LoVo (cell line): ENCODE measurements around the gene ZNF90.
"Not testable (repeated sequence)": the region's sequence is repeated elsewhere in the genome, so short reads cannot be mapped to it uniquely, and the experiment has no call there.

ENCODE experiments used
- DNase-seq: peaks from one replicate; pipeline ENCODE4 v3.0.0-alpha.2; 2016; ENCODE audit warnings: low spot score

The ZNF90 gene

DNA sequence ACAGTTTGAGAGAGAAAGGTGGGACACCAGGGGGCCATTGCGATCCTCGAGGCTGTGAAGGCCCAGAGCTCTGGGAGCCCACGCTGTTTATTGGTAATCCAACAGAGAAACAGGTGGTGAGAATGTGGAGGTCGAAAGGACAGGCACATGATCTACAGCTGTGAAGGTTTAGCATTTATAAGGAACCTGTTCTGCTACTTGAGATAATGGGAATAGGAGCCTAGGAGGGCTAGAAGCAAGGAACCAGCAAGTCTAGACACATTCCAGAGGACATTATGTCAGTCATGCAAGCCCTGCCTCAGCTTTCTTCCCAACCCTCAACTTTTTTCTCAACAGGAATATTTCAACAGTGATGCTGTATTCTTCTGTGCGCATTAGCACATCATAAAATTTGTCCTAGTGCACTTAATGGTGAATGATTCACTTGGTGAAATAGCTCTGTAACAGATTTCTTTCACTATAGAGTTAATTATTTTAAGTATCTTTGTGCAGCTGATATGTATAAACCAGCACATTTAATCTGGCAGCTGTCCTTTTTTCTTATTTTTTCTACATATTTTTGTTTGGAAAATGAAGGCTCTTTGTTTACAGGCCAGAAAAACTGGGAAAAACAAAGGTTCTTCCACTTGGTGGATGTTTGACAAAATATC is 25.4 kb downstream of the ZNF90 start:
- no peak for DNase-seq

DNA sequence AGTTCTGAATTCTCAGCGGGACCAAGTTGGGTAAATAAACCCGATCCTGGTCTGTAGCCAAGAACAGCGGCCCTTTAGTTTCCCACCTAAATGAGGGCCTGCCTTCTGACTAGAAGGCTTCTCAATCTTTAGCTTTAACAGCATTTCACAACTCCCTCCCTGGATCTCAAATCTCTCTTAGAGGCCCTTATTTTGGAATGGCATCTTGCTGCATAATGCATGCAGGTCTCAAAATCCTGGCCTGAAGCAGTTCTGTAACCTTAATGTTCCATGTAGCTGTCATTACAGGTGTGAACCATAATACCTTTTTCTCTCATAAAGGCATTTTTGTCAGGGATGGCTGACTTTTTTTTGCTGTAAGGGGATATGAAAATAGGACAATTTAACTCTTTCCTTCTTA is 29.5 kb downstream of the ZNF90 start:
- DNase-seq, result no peak

DNA sequence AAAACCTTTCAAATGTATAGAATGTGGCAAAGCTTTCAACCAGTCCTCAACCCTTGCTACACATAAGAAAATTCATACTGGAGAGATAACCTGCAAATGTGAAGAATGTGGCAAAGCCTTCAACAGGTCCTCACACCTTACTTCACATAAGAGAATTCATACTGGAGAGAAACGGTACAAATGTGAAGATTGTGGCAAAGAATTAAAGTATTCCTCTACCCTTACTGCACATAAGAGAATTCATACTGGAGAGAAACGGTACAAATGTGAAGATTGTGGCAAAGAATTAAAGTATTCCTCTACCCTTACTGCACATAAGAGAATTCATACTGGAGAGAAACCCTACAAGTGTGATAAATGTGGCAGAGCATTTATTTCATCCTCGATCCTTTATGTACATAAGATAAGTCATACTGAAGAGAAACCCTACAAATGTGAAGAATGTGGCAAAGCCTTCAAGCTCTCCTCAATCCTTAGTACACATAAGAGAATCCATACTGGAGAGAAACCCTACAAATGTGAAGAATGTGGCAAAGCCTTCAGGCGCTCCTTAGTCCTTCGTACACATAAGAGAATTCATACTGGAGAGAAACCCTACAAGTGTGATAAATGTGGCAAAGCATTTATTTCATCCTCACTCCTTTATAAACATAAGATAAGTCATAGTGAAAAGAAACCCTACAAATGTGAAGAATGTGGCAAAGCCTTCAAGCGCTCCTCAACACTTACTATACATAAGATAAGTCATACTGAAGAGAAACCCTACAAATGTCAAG is 40.5 kb downstream of the ZNF90 start:
- DNase-seq, result not testable (repeated sequence)

DNA sequence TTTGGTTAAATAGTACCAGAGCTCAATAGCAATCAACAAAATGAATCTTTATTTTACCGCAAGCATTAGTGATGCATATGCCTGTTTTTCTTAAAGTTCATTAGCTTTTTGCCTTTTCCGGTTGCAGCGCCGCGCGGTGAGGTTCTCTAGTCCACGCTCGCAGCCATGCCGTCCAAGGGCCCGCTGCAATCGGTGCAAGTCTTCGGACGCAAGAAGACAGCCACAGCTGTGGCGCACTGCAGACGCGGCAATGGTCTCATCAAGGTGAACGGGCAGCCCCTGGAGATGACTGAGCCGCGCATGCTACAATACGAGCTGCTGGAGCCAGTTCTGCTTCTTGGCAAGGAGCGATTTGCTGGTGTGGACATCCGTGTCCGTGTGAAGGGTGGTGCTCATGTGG is 47.1 kb downstream of the ZNF90 start:
- no peak for DNase-seq

DNA sequence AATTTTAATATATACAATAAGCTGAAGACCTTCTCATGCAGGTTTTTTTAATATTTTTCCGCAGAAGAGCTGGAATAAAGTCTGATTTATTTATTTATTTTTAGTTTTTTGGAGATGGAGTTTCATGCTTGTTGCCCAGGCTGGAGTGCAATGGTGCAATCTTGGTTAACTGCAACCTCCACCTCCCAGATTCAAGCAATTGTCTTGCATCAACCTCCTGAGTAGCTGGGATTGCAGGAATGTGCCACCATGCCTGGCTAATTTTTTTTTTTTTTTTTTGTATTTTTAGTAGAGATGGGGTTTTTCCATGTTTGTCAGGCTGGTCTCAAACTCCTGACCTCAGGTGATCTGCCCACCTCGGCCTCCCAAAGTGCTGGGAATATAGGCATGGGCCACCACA is 55.1 kb downstream of the ZNF90 start:
- DNase-seq, result not testable (repeated sequence)

DNA sequence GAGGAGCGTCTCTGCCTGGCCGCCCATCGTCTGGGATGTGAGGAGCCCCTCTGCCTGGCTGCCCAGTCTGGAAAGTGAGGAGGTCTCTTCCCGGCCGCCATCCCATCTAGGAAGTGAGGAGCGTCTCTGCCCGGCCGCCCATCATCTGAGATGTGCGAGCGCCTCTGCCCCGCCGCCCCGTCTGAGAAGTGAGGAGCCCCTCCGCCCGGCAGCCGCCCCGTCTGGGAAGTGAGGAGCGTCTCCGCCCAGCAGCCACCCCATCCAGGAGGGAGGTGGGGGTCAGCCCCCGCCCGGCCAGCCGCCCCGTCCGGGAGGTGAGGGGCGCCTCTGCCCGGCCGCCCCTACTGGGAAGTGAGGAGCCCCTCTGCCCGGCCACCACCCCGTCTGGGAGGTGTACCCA is 59.9 kb downstream of the ZNF90 start:
- not testable (repeated sequence) for DNase-seq

DNA sequence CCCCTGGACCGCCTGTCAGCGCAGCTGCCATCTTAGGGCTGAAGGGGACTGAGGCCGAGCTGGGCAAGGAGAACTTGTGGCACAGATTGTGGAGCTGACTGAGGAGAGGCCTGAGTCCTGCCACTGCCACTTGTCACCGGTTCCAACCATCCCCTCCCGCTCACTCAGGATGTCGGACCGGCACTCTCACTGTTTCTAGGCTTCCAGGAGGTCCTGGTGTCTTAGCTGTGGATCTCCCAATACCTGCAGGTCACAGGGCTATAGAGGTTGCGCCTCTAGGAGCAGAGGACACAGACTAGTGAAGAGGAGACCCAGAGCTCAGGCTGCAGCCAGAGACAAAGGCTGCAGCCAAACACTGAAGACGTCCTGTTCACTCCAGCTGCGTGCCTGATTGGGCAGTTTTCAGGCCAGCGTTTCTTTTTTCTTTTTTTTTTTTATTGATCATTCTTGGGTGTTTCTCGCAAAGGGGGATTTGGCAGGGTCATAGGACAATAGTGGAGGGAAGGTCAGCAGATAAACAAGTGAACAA is 73.9 kb downstream of the ZNF90 start:
- no peak for DNase-seq

DNA sequence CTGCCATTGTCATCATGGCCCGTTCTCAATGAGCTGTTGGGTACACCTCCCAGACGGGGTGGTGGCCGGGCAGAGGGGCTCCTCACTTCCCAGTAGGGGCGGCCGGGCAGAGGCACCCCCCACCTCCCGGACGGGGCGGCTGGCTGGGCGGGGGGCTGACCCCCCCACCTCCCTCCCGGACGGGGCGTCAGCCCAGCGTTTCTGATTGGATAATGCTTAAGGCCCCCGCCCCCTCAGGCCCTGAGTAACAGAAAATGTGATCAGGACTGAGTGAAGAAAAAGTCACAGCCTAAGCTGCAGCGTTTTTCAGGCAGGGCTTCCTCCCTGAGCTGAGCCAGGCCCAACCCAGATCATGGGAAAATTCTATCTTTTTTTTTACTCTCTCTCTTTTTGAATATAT is 74.7 kb downstream of the ZNF90 start:
- DNase-seq, result not testable (repeated sequence)

DNA sequence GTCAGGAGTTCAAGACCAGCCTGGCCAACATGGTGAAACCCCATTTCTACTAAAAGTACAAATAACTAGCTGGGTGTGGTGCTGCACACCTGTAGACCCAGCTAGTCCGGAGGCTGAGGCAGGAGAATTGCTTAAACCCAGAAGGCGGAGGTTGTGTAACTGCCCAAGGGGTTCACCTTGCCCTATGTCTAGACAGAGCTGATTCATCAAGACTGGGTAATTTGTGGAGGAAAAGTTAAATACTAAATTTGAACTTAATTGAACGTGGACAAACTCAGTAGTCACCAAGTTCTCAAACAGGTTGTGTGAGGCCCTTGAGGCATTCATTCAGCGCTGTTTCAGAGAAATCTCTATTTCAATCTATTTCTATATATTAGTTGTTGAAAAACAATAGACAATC is 75.5 kb downstream of the ZNF90 start:
- DNase-seq, result no peak

DNA sequence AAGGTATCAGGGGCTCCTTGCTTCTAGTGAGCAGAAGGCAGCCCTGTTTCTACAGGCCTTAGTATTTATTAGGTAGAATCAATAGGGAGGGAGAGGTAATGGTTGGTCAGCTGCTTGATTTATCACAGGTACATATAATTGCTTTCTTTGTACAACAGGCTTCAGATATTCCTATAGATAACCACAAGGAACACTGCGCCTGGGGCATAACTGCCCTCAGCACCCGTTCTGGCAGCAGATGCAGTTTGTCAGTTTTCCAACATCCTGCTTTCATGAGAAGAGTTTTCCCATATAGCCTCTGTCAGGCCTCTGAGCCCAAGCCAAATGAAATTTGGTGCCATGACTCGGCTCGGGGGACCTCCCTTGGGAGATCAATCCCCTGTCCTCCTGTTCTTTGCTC is 76.8 kb downstream of the ZNF90 start:
- no peak for DNase-seq

DNA sequence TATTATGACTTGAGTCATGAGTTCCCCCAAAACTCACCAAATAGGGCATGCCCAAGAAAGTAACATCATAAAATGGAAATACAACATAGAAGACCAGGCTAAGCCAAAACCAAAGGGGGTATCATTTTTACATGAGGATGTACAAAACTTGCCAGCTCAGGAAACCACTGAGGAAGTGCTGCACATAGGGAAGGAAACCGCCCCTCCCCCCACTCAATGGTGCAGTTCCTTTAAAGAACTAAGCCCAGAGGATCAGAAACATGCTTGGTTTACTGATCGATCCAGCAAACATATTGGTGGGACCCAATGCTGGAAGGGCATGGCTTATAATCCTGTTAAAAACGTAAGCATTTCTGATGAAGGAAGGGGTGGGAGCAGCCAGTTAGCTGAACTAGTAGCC is 85.0 kb downstream of the ZNF90 start:
- DNase-seq, result no peak

DNA sequence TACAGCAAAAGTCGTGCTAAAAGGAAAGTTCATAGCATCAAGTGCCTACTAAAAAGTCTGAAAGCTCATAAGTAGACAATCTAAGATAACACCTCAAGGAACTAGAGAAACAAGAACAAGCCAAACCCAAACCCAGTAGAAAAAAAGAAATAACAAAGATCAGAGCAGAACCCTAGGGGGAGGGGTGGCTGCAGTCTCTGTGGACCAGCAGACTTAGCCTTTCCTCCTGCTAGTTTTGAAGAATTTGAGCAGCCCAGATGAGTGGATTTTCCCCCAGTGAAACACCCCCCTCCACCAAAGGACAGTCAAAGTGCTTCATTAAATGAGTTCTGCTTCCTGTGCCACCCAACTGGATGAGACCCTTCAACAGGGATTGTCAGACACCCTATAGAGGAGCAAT is 86.7 kb downstream of the ZNF90 start:
- DNase-seq, result no peak

DNA sequence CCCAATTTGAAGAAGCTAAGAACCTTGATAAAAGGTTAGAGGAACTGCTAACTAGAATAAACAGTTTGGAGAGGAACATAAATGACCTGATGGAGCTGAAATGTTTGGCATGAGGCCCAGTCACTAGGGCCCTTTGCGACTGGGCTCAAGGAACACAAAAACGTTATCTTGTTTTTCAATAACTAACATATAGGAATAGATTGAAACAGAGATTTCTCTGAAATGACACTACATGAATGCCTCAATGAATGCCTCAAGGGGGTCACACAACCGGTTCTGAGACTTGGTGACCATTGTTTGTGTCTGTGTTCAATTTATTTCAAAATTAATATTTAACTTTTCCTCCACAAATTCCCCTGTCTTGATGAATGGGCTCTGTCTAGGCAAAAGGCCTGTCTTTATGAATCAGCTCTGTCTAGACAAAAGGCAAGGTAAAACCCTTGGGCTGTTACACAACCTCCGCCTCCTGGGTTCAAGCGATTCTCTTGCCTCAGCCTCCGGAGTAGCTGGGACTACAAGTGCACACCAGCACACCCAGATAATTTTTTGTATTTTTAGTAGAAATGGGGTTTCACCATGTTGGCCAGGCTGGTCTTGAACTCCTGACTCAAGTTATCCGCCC is 88.3 kb downstream of the ZNF90 start:
- no peak for DNase-seq

DNA sequence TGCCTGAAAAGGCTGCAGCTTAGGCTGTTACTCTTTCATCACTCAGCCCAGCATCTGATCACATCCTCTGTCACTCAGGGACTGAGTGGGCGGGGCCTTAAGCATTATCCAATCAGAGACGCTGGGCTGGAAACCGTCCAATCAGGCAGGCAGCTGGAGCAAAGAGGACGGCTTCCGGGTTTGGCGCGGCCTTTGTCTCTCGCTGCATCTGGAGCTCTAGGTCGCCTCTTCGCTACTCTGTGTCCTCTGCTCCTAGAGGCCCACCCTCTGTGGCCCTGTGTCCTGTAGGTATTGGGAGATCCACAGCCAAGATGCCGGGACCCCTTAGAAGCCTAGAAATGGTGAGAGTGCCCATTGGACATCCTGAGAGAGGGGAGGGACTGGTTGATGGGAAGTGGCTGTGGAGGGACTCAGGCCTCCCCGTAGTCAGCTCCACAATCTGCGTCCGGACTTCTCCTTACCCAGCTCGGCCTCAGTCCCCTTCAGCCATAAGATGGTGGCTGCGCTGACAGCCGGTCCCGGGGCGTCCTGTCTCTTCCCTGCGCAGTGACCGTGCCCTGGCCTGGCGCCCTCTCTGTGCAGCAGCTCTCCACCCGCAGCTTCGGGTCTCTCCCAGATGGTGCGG is 89.3 kb downstream of the ZNF90 start, which contains the start of gene ZNF486:
Gene ZNF486, plus strand, starts transcription at position 195 of the 625 bp plus-strand sequence. Its CDS starts 117 bp downstream, at position 312.
- no peak for DNase-seq

DNA sequence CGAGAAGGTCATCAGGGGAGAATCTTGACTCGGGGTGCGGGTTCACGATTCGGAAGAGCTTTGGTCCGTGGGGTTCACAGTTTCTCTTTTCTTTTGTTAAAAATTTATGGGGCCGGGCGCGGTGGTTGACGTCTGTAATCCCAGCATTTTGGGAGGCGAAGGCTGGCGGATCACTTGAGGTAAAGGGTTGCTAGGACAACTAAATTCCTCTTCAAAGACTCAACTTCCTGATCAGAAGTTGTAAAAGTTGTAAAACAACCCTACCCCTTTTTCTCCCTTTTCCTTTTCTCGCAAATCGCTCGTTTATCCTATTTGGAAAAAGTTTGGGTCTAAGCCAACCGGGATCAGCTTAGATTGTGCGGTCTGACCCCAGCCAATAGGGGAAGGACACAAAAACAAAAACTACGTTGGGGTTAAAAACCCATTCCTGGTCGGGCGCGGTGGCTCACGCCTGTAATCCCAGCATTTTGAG is 89.9 kb downstream of the ZNF90 start:
- DNase-seq, result no peak
